Naive B cell (primary cell): ENCODE results near the gene IGFL2. TPM values are rescaled to one million over a fixed set of nuclear protein-coding genes. Genes with fewer than 3 reads are reported as not detected.

Experiments used
- ATAC-seq, 2 donors: fragments of 150-1000 bp; cut with Tn5 transposase; 2 replicates each; pipeline ENCODE4 v1.10.0; 2021; ENCODE audit warnings: low read depth in 2 of 2, mild to moderate bottlenecking in 2 of 2, moderate library complexity in 2 of 2
- DNase-seq: peaks from one replicate; pipeline ENCODE4 v3.0.0; 2022
- H3K27ac Mint-ChIP-seq, 6 donors: one replicate each; pipeline ENCODE4 v1.8.0; 2020 to 2022; ENCODE audit warnings: mild to moderate bottlenecking in 6 of 6, mixed read lengths in 6 of 6, moderate library complexity in 5 of 6, inconsistent platforms in 2 of 6
- H3K27me3 Mint-ChIP-seq, 3 donors: one replicate each; pipeline ENCODE4 v1.8.0; 2021 to 2022; ENCODE audit warnings: mixed read lengths in 3 of 3, mild to moderate bottlenecking in 1 of 3
- H3K36me3 Mint-ChIP-seq, 2 donors: one replicate each; pipeline ENCODE4 v1.8.0; 2020 to 2022; ENCODE audit warnings: mixed read lengths in 2 of 2, inconsistent platforms in 1 of 2, mild to moderate bottlenecking in 1 of 2
- H3K4me1 Mint-ChIP-seq, 3 donors: one replicate each; pipeline ENCODE4 v1.8.0; 2020 to 2022; ENCODE audit warnings: mixed read lengths in 3 of 3, inconsistent platforms in 1 of 3, mild to moderate bottlenecking in 1 of 3, moderate library complexity in 1 of 3
- H3K4me3 Mint-ChIP-seq, 8 donors: one replicate each; pipeline ENCODE4 v1.8.0; 2020 to 2022; ENCODE audit warnings: mild to moderate bottlenecking in 8 of 8, mixed read lengths in 8 of 8, moderate library complexity in 8 of 8, inconsistent platforms in 2 of 8
- H3K9me3 Mint-ChIP-seq, 7 donors: one replicate each; pipeline ENCODE4 v1.8.0; 2020 to 2022; ENCODE audit warnings: mixed read lengths in 7 of 7, mild to moderate bottlenecking in 5 of 7, inconsistent platforms in 2 of 7, moderate library complexity in 1 of 7
- polyA plus RNA-seq, 6 donors: library from polyadenylated mRNA; unstranded; fragments of 300-500 nt; fragmentation: Illumina TruSeq; gene quantifications; one replicate each; pipeline ENCODE4 v1.2.3, GENCODE V29; 2021; ENCODE audit warnings: low read depth in 6 of 6

The IGFL2 gene
- polyA plus RNA-seq, 6 donors from 2014 or later = not detected

GRCh38 chr19:46126086-46126580 lies 21.9 kb upstream of the IGFL2 start:
- no peak for DNase-seq
- Mint-ChIP-seq H3K36me3 (no peaks in the 10 kb centered on the region), H3K4me1 (peaks cover 0 to 7% (median 0%) of the 10 kb centered on the region in 3 donors), H3K27ac (no peak overlapping the region), H3K9me3 (peaks cover 0 to 7% (median 0%) of the 10 kb centered on the region in 7 donors), H3K27me3 (peaks cover 36 to 52% (median 48%) of the 10 kb centered on the region in 3 donors), H3K4me3 (no peak overlapping the region)
- no peak for ATAC-seq

DNA sequence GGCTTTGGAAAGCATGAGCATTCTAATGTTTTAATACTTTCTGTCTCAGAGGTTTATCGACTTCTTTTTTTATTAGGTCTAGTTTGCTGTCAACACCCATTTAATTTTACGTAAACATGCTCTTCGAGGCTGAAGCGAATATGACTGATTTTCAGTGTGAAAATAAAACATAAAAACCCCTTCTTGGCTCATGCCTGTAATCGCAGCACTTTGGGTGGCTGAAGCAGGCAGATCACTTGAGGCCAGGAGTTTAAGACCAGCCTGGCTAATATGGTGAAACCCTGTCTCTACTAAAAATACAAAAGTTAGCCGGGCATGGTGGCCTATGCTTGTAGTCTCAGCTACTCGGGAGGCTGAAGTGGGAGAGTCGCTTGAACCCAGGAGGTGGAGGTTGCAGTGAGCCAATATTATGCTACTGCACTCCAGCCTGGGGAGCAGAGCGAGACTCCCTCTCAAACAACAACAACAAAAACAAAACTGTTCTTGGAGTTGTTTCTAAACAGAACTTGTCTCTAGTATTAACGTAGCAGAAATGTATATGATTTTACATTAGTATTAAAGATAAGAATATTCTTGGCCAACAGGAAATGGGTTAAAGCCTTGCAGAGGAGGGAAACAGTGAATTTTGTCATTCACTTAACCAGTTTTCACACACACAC lies 16.4 kb upstream of the IGFL2 start:
- ATAC-seq (no peak), DNase-seq (no peak)
- no peak overlapping the region for H3K27ac Mint-ChIP-seq
- peaks cover 0 to 6% (median 0%) of the 10 kb centered on the region in 3 donors for H3K4me1 Mint-ChIP-seq
- peaks cover 0 to 7% (median 0%) of the 10 kb centered on the region in 7 donors for H3K9me3 Mint-ChIP-seq
- H3K4me3 Mint-ChIP-seq = no peak overlapping the region
- H3K27me3 Mint-ChIP-seq = peaks cover 59 to 70% (median 61%) of the 10 kb centered on the region in 3 donors
- peaks cover 0 to 6% of the 10 kb centered on the region in 2 donors for H3K36me3 Mint-ChIP-seq

DNA sequence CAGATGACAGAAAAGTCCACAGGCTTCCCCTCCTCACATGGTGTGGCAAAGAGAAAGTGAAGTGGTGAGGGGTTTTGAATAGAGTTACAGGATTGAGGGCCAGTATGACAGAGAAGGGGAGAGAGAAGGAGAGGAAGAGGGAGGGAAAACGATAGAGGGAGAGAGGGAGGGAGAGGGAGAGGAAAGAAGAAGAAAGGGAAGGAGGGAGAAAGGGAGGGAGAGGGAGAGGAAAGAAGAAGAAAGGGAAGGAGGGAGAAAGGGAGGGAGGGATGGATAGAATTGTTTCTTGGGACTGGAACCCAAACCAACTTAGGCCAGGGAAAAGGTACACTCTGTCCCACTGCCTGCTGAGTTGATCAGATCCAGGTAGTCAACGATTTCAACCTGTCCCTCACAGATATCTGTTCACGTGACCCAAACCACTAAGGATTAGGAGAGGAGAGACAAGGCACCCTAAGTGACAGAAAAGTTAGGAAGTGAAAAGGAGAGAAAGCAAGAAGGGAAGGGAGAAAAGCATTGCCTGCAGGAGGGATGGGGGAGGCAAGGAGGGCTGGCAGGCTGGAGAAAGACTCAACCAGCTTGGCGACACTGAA lies 15.4 kb upstream of the IGFL2 start:
- Mint-ChIP-seq H3K27me3 (peaks cover 60 to 64% (median 63%) of the 10 kb centered on the region in 3 donors), H3K36me3 (peaks cover 0 to 6% of the 10 kb centered on the region in 2 donors), H3K4me3 (no peak overlapping the region), H3K4me1 (peaks cover 0 to 6% (median 0%) of the 10 kb centered on the region in 3 donors), H3K27ac (no peak overlapping the region), H3K9me3 (peaks cover 0 to 7% (median 0%) of the 10 kb centered on the region in 7 donors)
- DNase-seq (no peak), ATAC-seq (no peak)

DNA sequence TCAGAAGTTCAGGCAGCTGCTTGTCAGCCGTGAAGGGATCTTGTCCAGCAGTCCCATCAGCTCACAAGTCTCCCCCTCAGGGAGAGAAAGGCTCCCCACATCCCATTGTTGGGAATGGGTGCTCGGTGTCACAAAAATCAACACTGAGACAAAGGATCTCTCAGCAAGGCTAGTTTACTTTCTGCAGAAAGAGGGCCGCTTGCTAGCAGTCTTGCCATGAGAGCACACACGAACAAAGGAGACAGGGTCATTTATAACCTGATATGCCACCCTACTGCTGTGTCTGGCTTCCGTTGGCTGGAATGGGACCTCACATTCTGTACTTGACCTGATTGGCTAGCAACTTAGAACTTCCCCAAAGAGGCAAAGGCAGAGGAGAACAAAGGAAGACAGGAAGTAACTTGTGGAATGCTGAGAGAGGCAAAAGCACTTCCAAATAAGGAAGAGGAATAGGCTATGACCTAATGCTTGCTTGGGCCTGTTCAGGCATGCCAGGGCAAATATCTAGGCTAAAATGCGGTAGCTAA lies 14.9 kb upstream of the IGFL2 start:
- peaks cover 0 to 7% (median 0%) of the 10 kb centered on the region in 7 donors for H3K9me3 Mint-ChIP-seq
- DNase-seq = no peak
- no peak for ATAC-seq
- H3K36me3 Mint-ChIP-seq = peaks cover 0 to 6% of the 10 kb centered on the region in 2 donors
- H3K4me3 Mint-ChIP-seq = no peak overlapping the region
- H3K27ac Mint-ChIP-seq = no peak overlapping the region
- peaks cover 0 to 6% (median 0%) of the 10 kb centered on the region in 3 donors for H3K4me1 Mint-ChIP-seq
- H3K27me3 Mint-ChIP-seq = peaks cover 57 to 69% (median 63%) of the 10 kb centered on the region in 3 donors

- Mint-ChIP-seq H3K36me3 (peaks cover 0 to 6% of the 10 kb centered on the region in 2 donors), H3K9me3 (peaks cover 0 to 3% (median 0%) of the 10 kb centered on the region in 7 donors), H3K4me3 (no peak overlapping the region), H3K27me3 (peaks cover 55 to 71% (median 60%) of the 10 kb centered on the region in 3 donors), H3K27ac (no peak overlapping the region), H3K4me1 (peaks cover 0 to 6% (median 0%) of the 10 kb centered on the region in 3 donors)
- no peak for ATAC-seq
- no peak for DNase-seq
Observed at GRCh38 chr19:46133777-46134241, 14.2 kb upstream of the IGFL2 start.

- DNase-seq (no peak), ATAC-seq (no peak)
- no peak overlapping the region for H3K4me3 Mint-ChIP-seq
- no peak overlapping the region for H3K27ac Mint-ChIP-seq
- peaks cover 0 to 6% (median 0%) of the 10 kb centered on the region in 3 donors for H3K4me1 Mint-ChIP-seq
- H3K9me3 Mint-ChIP-seq = peaks cover 0 to 2% (median 0%) of the 10 kb centered on the region in 7 donors
- peaks cover 0 to 6% of the 10 kb centered on the region in 2 donors for H3K36me3 Mint-ChIP-seq
- H3K27me3 Mint-ChIP-seq = peaks cover 53 to 64% (median 53%) of the 10 kb centered on the region in 3 donors
Observed at GRCh38 chr19:46134527-46134926, 13.5 kb upstream of the IGFL2 start.

- ATAC-seq = no peak
- H3K27ac Mint-ChIP-seq = no peak overlapping the region
- no peaks in the 10 kb centered on the region for H3K36me3 Mint-ChIP-seq
- no peaks in the 10 kb centered on the region for H3K9me3 Mint-ChIP-seq
- H3K4me1 Mint-ChIP-seq = no peaks in the 10 kb centered on the region
- peaks cover 43 to 60% (median 43%) of the 10 kb centered on the region in 3 donors for H3K27me3 Mint-ChIP-seq
- peak overlapping the region in 1 of 8 donors; percentile 81 for H3K4me3 Mint-ChIP-seq
- no peak for DNase-seq
Observed at GRCh38 chr19:46137915-46138473, 10.0 kb upstream of the IGFL2 start.

DNA sequence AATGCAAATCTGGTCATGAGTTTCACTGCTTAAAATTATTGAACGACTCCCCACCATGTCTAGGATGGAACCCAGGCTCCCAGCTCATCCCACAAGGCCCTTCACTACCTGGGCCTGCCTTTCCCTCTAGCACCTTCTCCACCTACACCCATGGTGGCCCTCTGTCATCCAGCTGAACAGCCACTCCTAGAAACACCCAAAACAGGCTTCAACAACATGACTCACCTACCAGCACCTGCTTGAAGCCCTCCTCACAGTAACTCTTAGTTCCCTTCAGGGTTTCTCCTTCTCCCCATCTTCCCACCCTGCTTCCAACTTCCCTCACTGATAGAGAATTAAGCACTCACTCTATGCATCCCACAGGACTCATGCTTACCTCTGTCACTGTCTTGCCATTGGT lies 6.6 kb upstream of the IGFL2 start:
- DNase-seq = no peak
- Mint-ChIP-seq H3K9me3 (no peaks in the 10 kb centered on the region), H3K27me3 (peaks cover 33 to 61% (median 46%) of the 10 kb centered on the region in 3 donors), H3K27ac (peak overlapping the region in 1 of 6 donors; percentile 1), H3K36me3 (no peaks in the 10 kb centered on the region), H3K4me1 (no peaks in the 10 kb centered on the region), H3K4me3 (no peak overlapping the region)
- ATAC-seq = no peak

DNA sequence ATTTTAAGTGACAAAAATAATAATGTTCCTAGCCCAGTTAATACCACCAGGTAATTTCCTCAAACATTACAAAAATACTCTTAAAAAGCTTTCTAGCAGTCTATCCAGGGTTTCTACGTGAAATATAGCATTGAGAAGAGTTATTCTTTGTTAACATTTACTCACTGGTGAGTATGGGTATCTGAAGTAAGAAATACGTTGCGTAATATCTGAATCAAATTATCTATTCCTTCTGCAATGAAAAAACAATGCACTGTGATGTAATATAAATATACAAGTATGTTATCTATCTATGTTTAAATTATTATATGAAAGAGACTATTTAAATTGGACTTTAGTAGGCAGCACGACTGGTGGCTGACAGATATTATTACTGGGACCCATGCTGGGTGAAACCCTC lies 5.7 kb upstream of the IGFL2 start:
- Mint-ChIP-seq H3K9me3 (no peaks in the 10 kb centered on the region), H3K4me1 (no peaks in the 10 kb centered on the region), H3K27me3 (peaks cover 25 to 61% (median 48%) of the 10 kb centered on the region in 3 donors), H3K4me3 (no peak overlapping the region), H3K27ac (no peak overlapping the region), H3K36me3 (no peaks in the 10 kb centered on the region)
- DNase-seq (no peak), ATAC-seq (no peak)

- Mint-ChIP-seq H3K27ac (no peak overlapping the region), H3K9me3 (no peaks in the 10 kb centered on the region), H3K36me3 (no peaks in the 10 kb centered on the region), H3K27me3 (peaks cover 23 to 71% (median 51%) of the 10 kb centered on the region in 3 donors), H3K4me3 (no peak overlapping the region), H3K4me1 (no peaks in the 10 kb centered on the region)
- ATAC-seq (no peak), DNase-seq (no peak)
Observed at GRCh38 chr19:46144756-46145155, 3.3 kb upstream of the IGFL2 start.

GRCh38 chr19:46147166-46147740 lies 785 bp upstream of the IGFL2 start:
- ATAC-seq (no peak), DNase-seq (no peak)
- no peak overlapping the region for H3K4me3 Mint-ChIP-seq
- no peaks in the 10 kb centered on the region for H3K9me3 Mint-ChIP-seq
- H3K27ac Mint-ChIP-seq = peak overlapping the region in 1 of 6 donors; percentile 38
- H3K27me3 Mint-ChIP-seq = peaks cover 27 to 72% (median 56%) of the 10 kb centered on the region in 3 donors
- no peaks in the 10 kb centered on the region for H3K36me3 Mint-ChIP-seq
- no peaks in the 10 kb centered on the region for H3K4me1 Mint-ChIP-seq

DNA sequence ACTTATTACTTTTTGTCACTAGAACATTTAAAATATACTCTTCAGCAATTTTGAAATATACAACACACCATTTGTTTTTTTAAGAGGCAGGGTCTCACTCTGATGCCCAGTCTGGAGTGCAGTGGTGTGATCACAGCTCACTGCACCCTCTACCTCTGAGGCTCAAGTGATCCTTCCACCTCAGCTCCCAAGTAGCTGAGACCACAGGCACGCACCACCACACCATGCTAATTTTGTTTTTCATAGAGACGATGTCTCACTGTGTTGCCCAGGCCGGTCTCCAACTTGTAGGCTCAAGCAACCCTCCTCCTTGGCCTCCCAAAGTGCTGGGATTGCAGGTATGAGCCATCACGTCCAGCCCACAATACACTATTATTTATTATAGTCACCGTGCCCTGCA lies 2.6 kb downstream of the IGFL2 start:
- DNase-seq = no peak
- Mint-ChIP-seq H3K27ac (no peak overlapping the region), H3K4me3 (no peak overlapping the region), H3K27me3 (peaks cover 30 to 62% (median 56%) of the 10 kb centered on the region in 3 donors), H3K4me1 (no peaks in the 10 kb centered on the region), H3K9me3 (no peaks in the 10 kb centered on the region), H3K36me3 (no peaks in the 10 kb centered on the region)
- ATAC-seq = no peak

DNA sequence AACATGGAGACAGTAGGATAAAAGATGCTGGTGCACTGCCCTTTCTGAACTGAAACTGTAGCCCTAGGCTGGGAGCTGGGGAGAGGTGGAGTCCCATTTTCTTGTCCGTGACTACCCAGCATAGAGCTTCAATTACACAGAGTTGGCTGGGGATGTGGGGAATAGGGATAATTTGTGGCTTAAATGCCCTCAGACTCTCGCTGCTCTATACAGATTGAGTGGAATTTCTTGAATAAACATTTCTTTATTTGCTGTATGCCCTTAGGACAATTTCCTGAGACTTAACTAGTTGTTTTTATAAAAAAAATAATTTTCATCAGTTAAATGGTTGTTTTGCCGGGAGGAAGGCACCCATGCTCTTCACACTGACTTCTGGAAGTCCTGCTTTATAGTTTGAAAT lies 7.2 kb downstream of the IGFL2 start:
- H3K4me3 Mint-ChIP-seq = no peak overlapping the region
- no peak overlapping the region for H3K27ac Mint-ChIP-seq
- ATAC-seq (no peak), DNase-seq (no peak)
- H3K9me3 Mint-ChIP-seq = peaks cover 0 to 4% (median 0%) of the 10 kb centered on the region in 7 donors
- no peaks in the 10 kb centered on the region for H3K4me1 Mint-ChIP-seq
- peaks cover 32 to 50% (median 48%) of the 10 kb centered on the region in 3 donors for H3K27me3 Mint-ChIP-seq
- H3K36me3 Mint-ChIP-seq = peaks cover 0 to 1% of the 10 kb centered on the region in 2 donors
